Measurements from ENCODE around the gene NFATC1.

Gene NFATC1

GRCh38 chr18:79394534-79395307, 1.0 kb upstream of the NFATC1 start:
- no CpG with 5 or more reads among the region's 67 CpGs for WGBS, 2 donors (ENCODE audit: extremely low coverage in 2 of 2, insufficient read length in 2 of 2, insufficient replicate concordance in 1 of 2)
- no peak overlapping the region for H3K27ac ChIP-seq (replicated peaks; ENCODE audit: low read length)
- H2AK5ac ChIP-seq (ENCODE audit: low read depth, low read length), result no peak overlapping the region

GRCh38 chr18:79395308-79395640, 456 bp upstream of the NFATC1 start:
- H3K23ac ChIP-seq (ENCODE audit: low read depth, low read length, poor library complexity), result no peak overlapping the region
- H3K9ac ChIP-seq (ENCODE audit: low read depth, low read length, poor library complexity), result no peak overlapping the region
- no peak overlapping the region for H3K4me2 ChIP-seq (ENCODE audit: insufficient read depth, low read length, poor library complexity, severe bottlenecking)
- H2BK15ac ChIP-seq (ENCODE audit: low read length), result no peak overlapping the region
- H3K36me3 ChIP-seq (replicated peaks in 1 of 2; ENCODE audit: control insufficient read depth in 2 of 2, insufficient read depth in 2 of 2, low read length in 2 of 2), result no peaks in the 10 kb centered on the region
- no peak overlapping the region for H3K18ac ChIP-seq (ENCODE audit: low read length)
- no peak overlapping the region for H2BK120ac ChIP-seq (ENCODE audit: low read depth, low read length)
- H4K8ac ChIP-seq (ENCODE audit: low read depth, low read length), result no peak overlapping the region
- no peak overlapping the region for H3K4me3 ChIP-seq (ENCODE audit: low read length in 2 of 2)
- no peak overlapping the region for H3K27ac ChIP-seq (replicated peaks; ENCODE audit: low read length)
- no peaks in the 10 kb centered on the region for H3K9me3 ChIP-seq (replicated peaks in 1 of 2; ENCODE audit: control insufficient read depth in 2 of 2, insufficient read depth in 1 of 2, low read depth in 1 of 2, low read length in 2 of 2)
- no peak overlapping the region for H3K4ac ChIP-seq (ENCODE audit: low read length)
- peaks cover 55 to 82% (median 71%) of the 10 kb centered on the region in 3 experiments for H3K27me3 ChIP-seq (ENCODE audit: control insufficient read depth in 3 of 3, insufficient read depth in 3 of 3, low read depth in 1 of 3, low read length in 3 of 3)
- WGBS, 2 donors (ENCODE audit: extremely low coverage in 2 of 2, insufficient read length in 2 of 2, insufficient replicate concordance in 1 of 2), result no CpG with 5 or more reads among the region's 34 CpGs
- no peak overlapping the region for H2AFZ ChIP-seq (ENCODE audit: low read length)
- no peak overlapping the region for H4K91ac ChIP-seq (ENCODE audit: low read depth, low read length, poor library complexity)
- no peak overlapping the region for H3K14ac ChIP-seq (ENCODE audit: low read length)
- H2AK5ac ChIP-seq (ENCODE audit: low read depth, low read length), result no peak overlapping the region
- H3K4me1 ChIP-seq (ENCODE audit: control insufficient read depth in 2 of 2, insufficient read depth in 1 of 2, low read depth in 1 of 2, low read length in 2 of 2), result peaks cover 4 to 7% of the 10 kb centered on the region in 2 donors
- no peak overlapping the region for H2BK5ac ChIP-seq (ENCODE audit: low read length)
- DNase-seq (ENCODE audit: low spot score), result no peak
- no peak overlapping the region for H2BK12ac ChIP-seq (ENCODE audit: low read length)
- H3K79me1 ChIP-seq (ENCODE audit: low read depth, low read length), result no peaks in the 10 kb centered on the region

More at GRCh38 chr18:79394534-79395307, 1.0 kb upstream of the NFATC1 start:
- Histone ChIP-seq H3K4ac (ENCODE audit: low read length) (no peak overlapping the region), H2AFZ (ENCODE audit: low read length) (peak overlapping the region; percentile 81), H4K91ac (ENCODE audit: low read depth, low read length, poor library complexity) (no peak overlapping the region), H2BK5ac (ENCODE audit: low read length) (no peak overlapping the region), H3K79me1 (ENCODE audit: low read depth, low read length) (no peaks in the 10 kb centered on the region), H2BK12ac (ENCODE audit: low read length) (no peak overlapping the region), H3K9ac (ENCODE audit: low read depth, low read length, poor library complexity) (no peak overlapping the region), H3K27me3 (ENCODE audit: control insufficient read depth in 3 of 3, insufficient read depth in 3 of 3, low read depth in 1 of 3, low read length in 3 of 3) (peaks cover 55 to 86% (median 70%) of the 10 kb centered on the region in 3 experiments), H3K4me3 (ENCODE audit: low read length in 2 of 2) (peak overlapping the region; percentile 6 to 35), H3K9me3 (replicated peaks in 1 of 2; ENCODE audit: control insufficient read depth in 2 of 2, insufficient read depth in 1 of 2, low read depth in 1 of 2, low read length in 2 of 2) (no peaks in the 10 kb centered on the region), H3K36me3 (replicated peaks in 1 of 2; ENCODE audit: control insufficient read depth in 2 of 2, insufficient read depth in 2 of 2, low read length in 2 of 2) (no peaks in the 10 kb centered on the region), H2BK15ac (ENCODE audit: low read length) (no peak overlapping the region), H3K18ac (ENCODE audit: low read length) (peak overlapping the region; percentile 90), H3K14ac (ENCODE audit: low read length) (no peak overlapping the region), H4K8ac (ENCODE audit: low read depth, low read length) (no peak overlapping the region), H3K23ac (ENCODE audit: low read depth, low read length, poor library complexity) (peak overlapping the region; percentile 85), H3K4me1 (ENCODE audit: control insufficient read depth in 2 of 2, insufficient read depth in 1 of 2, low read depth in 1 of 2, low read length in 2 of 2) (peaks cover 4 to 7% of the 10 kb centered on the region in 2 donors), H3K4me2 (ENCODE audit: insufficient read depth, low read length, poor library complexity, severe bottlenecking) (peak overlapping the region; percentile 45), H2BK120ac (ENCODE audit: low read depth, low read length) (no peak overlapping the region)
- DNase-seq (ENCODE audit: low spot score), result no peak

DNA sequence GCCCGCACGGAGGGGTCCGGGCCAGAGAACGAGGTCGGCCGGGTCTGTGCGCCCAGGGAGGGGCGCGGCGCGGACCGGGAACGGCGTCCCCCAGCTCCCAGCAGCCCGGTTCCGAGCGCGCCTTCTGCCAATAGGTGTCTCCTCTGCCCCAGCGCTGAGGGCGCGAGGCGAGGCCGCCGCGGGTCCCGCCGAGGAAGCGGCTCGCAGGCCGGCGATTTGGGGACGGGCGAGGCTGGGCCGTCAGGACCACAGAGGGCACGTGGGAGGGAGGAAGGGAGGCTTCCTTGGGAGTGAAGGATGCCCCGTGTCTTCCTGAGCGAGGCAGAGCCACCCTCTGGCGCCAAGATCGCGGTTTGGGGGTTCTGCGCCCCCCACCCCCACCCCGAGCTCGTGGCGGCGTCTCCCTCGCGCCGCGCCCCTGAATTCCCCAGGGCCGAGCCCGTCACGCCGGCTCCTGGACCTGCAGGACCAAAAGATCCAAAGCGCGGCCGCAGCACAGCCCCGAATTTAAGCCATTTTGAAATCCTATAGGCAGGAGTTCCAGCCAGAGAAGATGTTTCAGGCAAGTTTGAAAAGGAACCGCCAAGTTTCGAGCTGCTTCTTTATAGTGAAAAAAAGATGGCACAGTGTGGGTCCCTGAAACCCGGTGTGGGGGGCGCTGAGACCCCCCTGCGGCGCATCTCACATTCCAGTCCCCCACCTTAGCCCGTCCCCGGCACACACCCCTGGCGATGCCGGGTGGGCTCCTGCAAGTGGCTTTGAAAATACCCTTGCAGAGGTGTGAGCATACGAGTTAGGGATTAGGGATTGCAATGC, 909 bp downstream of the NFATC1 start:
- no peak overlapping the region for H2BK12ac ChIP-seq (ENCODE audit: low read length)
- peak overlapping the region; percentile 31 for H3K14ac ChIP-seq (ENCODE audit: low read length)
- H2AFZ ChIP-seq (ENCODE audit: low read length), result peak overlapping the region; percentile 87
- H3K27me3 ChIP-seq (ENCODE audit: control insufficient read depth in 3 of 3, insufficient read depth in 3 of 3, low read depth in 1 of 3, low read length in 3 of 3), result peaks cover 55 to 78% (median 68%) of the 10 kb centered on the region in 3 experiments
- H3K4me3 ChIP-seq (ENCODE audit: low read length in 2 of 2), result peak overlapping the region in 1 of 2 donors; percentile 66
- no peak overlapping the region for H2AK5ac ChIP-seq (ENCODE audit: low read depth, low read length)
- H2BK15ac ChIP-seq (ENCODE audit: low read length), result peak overlapping the region; percentile 67
- H4K91ac ChIP-seq (ENCODE audit: low read depth, low read length, poor library complexity), result no peak overlapping the region
- H3K27ac ChIP-seq (replicated peaks; ENCODE audit: low read length), result no peak overlapping the region
- H2BK120ac ChIP-seq (ENCODE audit: low read depth, low read length), result no peak overlapping the region
- H3K79me1 ChIP-seq (ENCODE audit: low read depth, low read length), result no peaks in the 10 kb centered on the region
- H3K4ac ChIP-seq (ENCODE audit: low read length), result no peak overlapping the region
- peaks cover 4 to 7% of the 10 kb centered on the region in 2 donors for H3K4me1 ChIP-seq (ENCODE audit: control insufficient read depth in 2 of 2, insufficient read depth in 1 of 2, low read depth in 1 of 2, low read length in 2 of 2)
- WGBS, 2 donors (ENCODE audit: extremely low coverage in 2 of 2, insufficient read length in 2 of 2, insufficient replicate concordance in 1 of 2), result no CpG with 5 or more reads among the region's 68 CpGs
- DNase-seq (ENCODE audit: low spot score), result no peak
- H3K9me3 ChIP-seq (replicated peaks in 1 of 2; ENCODE audit: control insufficient read depth in 2 of 2, insufficient read depth in 1 of 2, low read depth in 1 of 2, low read length in 2 of 2), result no peaks in the 10 kb centered on the region
- H3K4me2 ChIP-seq (ENCODE audit: insufficient read depth, low read length, poor library complexity, severe bottlenecking), result peak overlapping the region; percentile 69
- H2BK5ac ChIP-seq (ENCODE audit: low read length), result no peak overlapping the region
- peak overlapping the region; percentile 60 for H3K9ac ChIP-seq (ENCODE audit: low read depth, low read length, poor library complexity)
- peak overlapping the region; percentile 85 for H3K23ac ChIP-seq (ENCODE audit: low read depth, low read length, poor library complexity)
- H3K36me3 ChIP-seq (replicated peaks in 1 of 2; ENCODE audit: control insufficient read depth in 2 of 2, insufficient read depth in 2 of 2, low read length in 2 of 2), result no peaks in the 10 kb centered on the region
- no peak overlapping the region for H4K8ac ChIP-seq (ENCODE audit: low read depth, low read length)
- peak overlapping the region; percentile 95 for H3K18ac ChIP-seq (ENCODE audit: low read length)

GRCh38 chr18:79397247-79397829, 1.6 kb downstream of the NFATC1 start:
- Histone ChIP-seq H3K9me3 (replicated peaks in 1 of 2; ENCODE audit: control insufficient read depth in 2 of 2, insufficient read depth in 1 of 2, low read depth in 1 of 2, low read length in 2 of 2) (no peaks in the 10 kb centered on the region), H2BK15ac (ENCODE audit: low read length) (no peak overlapping the region), H3K23ac (ENCODE audit: low read depth, low read length, poor library complexity) (no peak overlapping the region), H2AFZ (ENCODE audit: low read length) (no peak overlapping the region), H3K27ac (replicated peaks; ENCODE audit: low read length) (no peak overlapping the region), H3K4me2 (ENCODE audit: insufficient read depth, low read length, poor library complexity, severe bottlenecking) (no peak overlapping the region), H3K18ac (ENCODE audit: low read length) (no peak overlapping the region), H3K4me3 (ENCODE audit: low read length in 2 of 2) (no peak overlapping the region), H3K14ac (ENCODE audit: low read length) (no peak overlapping the region), H3K4ac (ENCODE audit: low read length) (no peak overlapping the region), H2BK12ac (ENCODE audit: low read length) (peak overlapping the region; percentile 58), H2BK5ac (ENCODE audit: low read length) (no peak overlapping the region), H3K9ac (ENCODE audit: low read depth, low read length, poor library complexity) (no peak overlapping the region), H3K4me1 (ENCODE audit: control insufficient read depth in 2 of 2, insufficient read depth in 1 of 2, low read depth in 1 of 2, low read length in 2 of 2) (peaks cover 4 to 7% of the 10 kb centered on the region in 2 donors), H3K79me1 (ENCODE audit: low read depth, low read length) (no peaks in the 10 kb centered on the region), H3K36me3 (replicated peaks in 1 of 2; ENCODE audit: control insufficient read depth in 2 of 2, insufficient read depth in 2 of 2, low read length in 2 of 2) (no peaks in the 10 kb centered on the region), H3K27me3 (ENCODE audit: control insufficient read depth in 3 of 3, insufficient read depth in 3 of 3, low read depth in 1 of 3, low read length in 3 of 3) (peaks cover 50 to 78% (median 62%) of the 10 kb centered on the region in 3 experiments), H4K8ac (ENCODE audit: low read depth, low read length) (no peak overlapping the region), H2BK120ac (ENCODE audit: low read depth, low read length) (no peak overlapping the region), H2AK5ac (ENCODE audit: low read depth, low read length) (peak overlapping the region; percentile 76), H4K91ac (ENCODE audit: low read depth, low read length, poor library complexity) (no peak overlapping the region)
- no CpG with 5 or more reads among the region's 27 CpGs for WGBS, 2 donors (ENCODE audit: extremely low coverage in 2 of 2, insufficient read length in 2 of 2, insufficient replicate concordance in 1 of 2)
- DNase-seq (ENCODE audit: low spot score), result no peak

All from neuronal stem cell (in vitro differentiated cells).